GM19035 (cell line): Measurements from ENCODE around the gene ZNF136.

Experiments used
- ATAC-seq: cut with Tn5 transposase; IDR thresholded peaks from one replicate; pipeline ENCODE4 v1.9.1; 2021; ENCODE audit not compliant: unreplicated experiment

The ZNF136 gene

DNA sequence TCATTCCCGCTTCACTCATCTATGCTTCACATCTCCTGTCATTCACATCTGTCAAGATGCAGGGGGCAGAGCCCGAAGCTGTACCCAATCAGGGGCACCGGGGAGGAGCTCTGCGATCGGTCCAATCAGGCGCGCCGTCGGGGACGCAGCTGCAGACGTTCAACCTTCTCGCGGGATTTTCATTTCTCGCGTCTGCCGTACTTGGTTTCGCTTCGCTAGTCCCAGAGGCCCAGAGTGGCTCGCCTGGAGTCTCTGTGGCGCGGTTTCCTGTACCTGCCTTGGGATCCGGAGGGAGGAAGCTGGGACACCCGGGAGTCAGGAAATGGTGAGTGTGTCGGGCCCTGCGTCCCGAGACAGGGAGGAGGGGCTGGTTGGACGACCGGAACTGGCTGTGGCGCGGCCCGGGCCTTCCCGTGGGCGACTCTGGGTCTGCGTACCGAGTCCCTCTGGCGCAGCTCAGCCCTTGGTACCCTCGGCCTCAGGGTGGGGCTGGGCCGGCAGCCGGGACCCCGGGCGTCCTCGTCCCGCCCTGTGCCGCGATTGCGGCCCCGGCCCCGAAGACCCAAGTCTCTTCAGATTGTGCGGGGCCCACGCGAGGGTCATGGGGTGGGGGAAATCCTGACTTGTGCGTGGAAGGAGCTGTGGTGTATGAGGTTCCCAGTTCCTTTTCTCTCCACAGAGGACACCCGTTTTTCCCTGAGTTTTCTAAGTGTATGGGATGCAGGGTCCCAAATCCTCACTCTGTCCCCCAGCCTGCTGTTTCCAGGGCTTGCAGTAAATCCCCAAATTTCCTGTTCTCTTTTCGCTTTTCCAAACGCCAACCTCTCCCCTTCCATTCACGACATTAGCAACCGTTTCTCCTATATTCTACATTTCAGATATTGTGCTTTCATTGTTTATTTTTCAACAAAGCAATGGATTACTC is at the start of gene ZNF136:
TSS of gene ZNF136 (plus strand) at position 215 of the 925 bp plus-strand sequence. CDS start at position 323, 108 bp downstream.
- ATAC-seq: peak; percentile 94

GRCh38 chr19:12113121-12113520 is 49.8 kb upstream of the ZNF136 start:
- no peak for ATAC-seq

DNA sequence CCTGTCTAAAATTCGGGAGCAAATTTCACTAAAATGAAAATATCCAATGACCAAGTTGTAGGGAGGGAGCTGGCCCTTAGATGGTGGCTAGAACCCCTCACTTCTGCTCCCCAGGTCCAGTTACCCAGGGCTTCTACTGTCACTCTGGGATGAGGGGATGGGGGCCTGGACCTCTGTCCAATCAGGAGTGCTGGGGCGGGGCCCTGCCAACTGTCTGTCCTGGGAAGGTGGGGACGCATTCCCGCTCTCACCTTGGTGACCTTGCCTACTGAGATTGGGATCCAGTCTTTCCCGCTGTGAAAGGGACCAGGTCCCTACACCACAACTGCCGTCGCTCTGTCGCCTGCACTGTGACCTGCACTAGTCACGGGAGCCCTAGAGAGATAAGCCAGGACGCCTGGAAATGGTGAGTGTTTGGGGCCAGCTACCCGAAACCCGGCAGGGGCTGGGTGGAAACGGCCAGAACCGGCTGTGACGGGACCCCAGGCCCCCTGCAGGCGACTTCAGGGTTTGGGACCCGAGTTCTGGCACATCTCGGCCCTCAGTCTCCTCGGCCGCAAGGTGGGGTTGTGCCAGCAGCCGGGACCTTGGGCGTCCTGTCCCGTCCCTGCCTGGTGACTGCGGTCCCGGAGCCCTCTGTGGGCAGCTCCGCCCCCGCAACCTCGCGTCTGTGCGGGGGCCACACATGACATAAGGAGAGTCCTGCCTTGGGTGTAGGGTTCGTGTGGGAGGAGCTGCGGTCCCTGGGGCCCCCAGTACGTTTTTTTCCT is 45.5 kb upstream of the ZNF136 start:
- ATAC-seq: no peak

- no peak for ATAC-seq
These were observed 36.2 kb upstream of the ZNF136 start for GRCh38 chr19:12126707-12127106.

DNA sequence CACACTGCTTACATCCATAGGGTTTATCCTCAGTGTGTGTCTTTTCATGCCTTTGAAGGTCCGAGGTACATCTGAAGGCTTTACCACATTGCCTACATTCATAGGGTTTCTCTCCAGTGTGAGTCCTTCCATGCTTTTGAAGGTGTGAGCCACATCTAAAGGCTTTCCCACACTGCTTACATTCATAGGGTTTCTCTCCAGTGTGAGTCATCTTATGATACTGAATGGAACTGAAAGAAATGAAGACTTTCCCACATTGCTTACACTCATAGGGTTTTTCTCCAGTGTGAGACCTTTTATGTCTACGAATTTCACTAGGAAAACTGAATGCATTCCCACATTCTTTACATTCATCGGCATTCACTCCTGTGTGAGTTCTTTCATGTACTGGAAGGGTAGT is 29.8 kb upstream of the ZNF136 start:
- no peak for ATAC-seq

DNA sequence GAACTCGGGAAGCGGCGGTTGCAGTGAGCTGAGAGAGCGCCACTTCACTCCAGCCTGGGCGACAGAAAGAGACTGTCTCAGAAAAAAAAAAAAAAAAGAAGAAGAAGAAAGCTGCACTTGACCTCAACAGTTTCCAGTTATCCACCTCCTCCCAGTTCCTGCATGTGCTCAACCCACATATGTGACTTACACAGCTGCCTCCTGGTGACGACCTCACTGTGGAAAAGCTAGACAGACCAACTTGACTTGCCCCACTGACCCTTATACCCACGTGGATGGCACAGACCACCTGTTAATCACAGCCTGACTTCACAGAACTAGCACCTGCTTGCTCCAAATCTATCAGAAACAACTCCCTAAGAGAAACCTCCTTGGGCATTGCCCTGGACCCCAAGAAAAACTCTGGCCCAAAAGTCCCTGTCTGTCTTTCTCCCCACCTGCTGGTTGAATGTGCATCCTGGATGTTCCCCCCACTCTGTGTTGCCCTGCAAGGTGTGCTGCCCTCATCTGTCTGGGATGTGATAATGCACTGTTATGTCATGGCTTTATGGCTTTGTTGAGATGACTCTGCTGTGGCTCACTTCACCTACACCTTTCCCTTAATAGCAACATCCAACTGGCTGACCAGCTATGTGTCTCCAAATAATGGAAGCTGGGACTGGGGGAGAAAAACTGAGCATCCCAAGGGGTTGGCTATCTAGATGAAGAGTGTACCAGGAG is 25.5 kb upstream of the ZNF136 start:
- ATAC-seq: no peak

- ATAC-seq: no peak
These were observed 23.6 kb upstream of the ZNF136 start for GRCh38 chr19:12139269-12139668.

GRCh38 chr19:12139885-12140544 is 22.9 kb upstream of the ZNF136 start, which contains the start of gene ZNF20:
Gene ZNF20 (minus strand): TSS chr19:12140350. CDS start chr19:12140182, 168 bp downstream.
- peak; percentile 95 for ATAC-seq

DNA sequence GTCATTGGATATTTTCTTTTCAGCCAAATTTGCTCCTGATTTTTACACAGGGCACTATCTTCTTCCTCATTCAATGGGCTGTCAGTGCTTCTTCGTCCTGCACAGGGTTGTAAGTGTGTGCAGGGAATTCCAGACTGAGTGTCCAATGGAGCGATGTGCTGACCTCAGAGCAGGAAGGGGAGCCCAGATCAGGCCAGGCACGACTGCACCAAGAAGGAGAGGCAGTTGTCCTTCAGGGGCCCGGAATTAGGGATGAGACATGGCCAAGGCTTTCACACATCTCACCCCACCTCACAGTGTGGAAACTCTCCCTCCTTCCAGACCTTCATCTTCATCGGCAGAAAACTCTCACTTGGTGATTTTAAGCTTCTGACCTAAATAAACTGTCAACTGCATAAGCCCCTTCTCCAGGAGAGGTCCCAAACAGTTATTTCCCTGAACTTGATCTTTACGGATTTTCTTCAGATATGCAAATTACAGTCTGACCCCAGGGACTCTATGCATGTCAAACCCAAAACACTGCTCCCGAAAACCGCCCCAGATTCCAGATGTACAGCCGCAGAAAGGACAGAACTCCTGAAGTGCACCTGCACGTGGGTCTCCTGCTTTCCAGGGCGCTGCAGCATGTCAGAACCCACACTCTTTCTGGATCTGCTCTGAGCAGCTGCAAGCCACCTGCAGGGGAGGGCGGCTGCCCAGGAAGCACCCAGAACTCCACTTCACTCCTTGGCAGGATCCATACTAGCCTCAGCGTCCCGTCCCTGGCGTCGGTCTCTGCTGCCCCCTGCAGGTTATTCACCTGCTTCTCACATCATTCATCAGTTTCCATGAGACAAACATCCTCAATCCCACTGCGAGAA is 22.1 kb upstream of the ZNF136 start:
- ATAC-seq: peak; percentile 8

GRCh38 chr19:12141405-12141736 is 21.5 kb upstream of the ZNF136 start:
- ATAC-seq: no peak

DNA sequence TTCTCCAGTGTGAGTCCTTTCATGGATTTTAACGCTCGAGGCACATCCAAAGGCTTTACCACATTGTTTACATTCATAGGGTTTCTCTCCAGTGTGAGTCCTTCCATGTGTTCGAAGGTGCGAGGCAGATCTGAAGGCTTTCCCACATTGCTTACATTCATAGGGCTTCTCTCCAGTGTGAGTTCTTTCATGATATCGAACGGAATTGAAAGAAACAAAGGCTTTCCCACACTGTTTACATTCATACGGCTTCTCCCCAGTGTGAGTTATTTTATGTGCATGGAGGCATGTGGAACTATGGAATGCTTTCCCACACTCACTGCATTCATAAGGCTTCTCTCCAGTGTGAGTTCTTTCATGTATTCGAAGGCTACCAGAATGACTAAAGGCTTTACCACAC is 17.5 kb upstream of the ZNF136 start:
- no peak for ATAC-seq

- ATAC-seq: no peak
These were observed 7.5 kb upstream of the ZNF136 start for GRCh38 chr19:12155324-12155860.

DNA sequence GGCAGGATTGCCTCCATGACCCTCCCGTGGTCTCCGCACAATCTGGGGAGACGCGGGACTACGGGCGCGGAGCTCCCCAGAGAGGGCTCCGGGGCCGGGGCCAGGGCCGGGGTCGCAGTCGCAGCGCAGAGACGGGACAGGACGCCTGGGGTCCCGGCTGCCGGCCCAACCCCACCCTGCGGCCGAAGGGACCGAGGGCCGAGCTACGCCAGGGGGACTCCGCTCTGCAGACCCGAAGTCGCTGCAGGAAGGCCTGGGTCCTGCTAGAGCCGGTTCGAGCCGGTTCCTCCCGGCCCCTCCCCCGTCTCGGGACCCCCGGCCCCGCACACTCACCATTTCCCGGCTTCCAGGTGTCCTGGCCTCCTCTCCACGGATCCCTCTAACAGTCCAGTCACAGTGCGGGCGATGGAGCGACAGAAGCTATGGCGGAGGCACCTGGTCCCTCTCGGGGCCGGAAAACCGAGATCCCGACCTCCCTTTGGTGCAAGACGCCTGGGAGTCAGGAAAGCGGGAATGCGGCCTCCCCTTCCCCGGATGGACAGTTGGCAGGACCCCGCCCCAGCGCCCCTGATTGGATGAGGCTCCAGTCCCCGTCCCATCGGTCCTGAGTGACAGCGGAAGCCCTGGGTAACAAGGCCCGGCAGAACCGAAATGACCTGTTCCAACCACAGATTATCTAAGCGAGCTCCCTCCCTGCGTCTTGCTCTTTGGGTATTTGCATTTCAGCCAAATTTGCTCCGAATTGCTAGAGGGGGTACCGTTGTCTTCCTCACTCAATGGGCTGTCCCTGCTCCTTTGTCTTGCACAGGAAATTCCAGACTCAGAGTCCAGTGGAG is 6.5 kb upstream of the ZNF136 start, which contains the start of gene ZNF625:
TSS of gene ZNF625 (minus strand) at position 512 of the 836 bp plus-strand sequence. CDS start at position 336, 176 bp downstream.
- ATAC-seq: peak; percentile 65

- no peak for ATAC-seq
These were observed 3.0 kb upstream of the ZNF136 start for GRCh38 chr19:12159773-12160414.

DNA sequence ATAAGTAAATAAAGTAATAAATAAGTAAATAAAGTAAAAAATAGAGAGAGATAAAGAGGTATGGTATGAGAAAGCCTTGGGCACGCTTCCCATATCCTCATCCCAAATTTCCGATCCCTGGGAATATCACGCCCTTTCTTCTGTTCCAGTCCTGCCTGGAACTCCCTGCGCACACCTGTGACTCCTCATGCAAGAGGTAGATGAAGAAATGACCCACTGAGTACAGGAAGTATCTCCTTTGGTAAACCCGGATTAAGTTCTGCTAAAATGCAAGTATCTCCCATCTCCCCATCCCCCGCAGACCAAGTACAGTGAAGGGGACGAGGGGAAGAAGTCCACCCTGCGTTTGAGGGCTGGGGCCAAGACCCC is 399 bp upstream of the ZNF136 start:
- ATAC-seq: no peak

DNA sequence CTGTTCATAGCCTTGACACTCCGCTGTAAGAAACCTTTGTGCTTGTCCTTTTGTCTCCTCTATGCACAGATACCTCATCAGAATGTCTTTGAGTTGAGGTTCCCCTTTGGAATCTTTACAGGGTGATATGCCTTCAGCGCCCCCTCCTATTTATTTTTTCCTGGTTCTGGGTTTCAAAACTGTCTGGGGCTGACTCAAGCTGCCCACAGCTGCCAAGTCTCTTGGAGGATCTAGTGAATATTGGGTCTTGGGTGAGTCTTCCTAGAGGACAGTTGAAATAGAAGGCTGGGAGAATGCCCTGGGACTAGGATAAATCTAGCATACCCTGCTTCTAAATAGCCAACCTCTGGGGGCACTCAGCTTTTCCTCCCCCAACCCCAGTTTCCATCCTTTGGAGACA is 930 bp downstream of the ZNF136 start:
- no peak for ATAC-seq

GRCh38 chr19:12166626-12167025 is 3.7 kb downstream of the ZNF136 start:
- ATAC-seq: no peak

DNA sequence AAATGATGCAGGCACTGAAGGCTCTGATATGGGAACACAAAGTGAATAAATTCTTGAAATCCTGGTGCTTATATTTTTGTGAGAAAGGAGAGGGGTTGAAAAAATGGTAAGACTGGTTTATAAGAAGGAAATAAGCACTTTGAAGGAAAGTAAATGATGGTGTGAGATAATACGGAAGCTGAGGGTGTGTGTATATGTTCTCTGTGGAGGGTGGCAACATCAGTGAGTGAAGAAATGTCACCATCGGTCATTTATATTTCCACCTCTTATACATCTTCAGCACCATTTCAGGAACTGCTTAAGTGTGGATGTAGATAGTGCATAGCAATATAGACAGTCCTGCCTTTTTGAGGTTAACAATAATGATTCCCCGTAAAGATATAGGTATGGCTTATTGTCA is 17.5 kb downstream of the ZNF136 start:
- ATAC-seq: no peak
